Measurements from ENCODE around the gene NPFFR1. TPM values are rescaled to one million over a fixed set of nuclear protein-coding genes. Genes with fewer than 3 reads are reported as not detected.

The NPFFR1 gene
- total RNA-seq, 1 experiment from 2014 or later, result 0.05 TPM

GRCh38 chr10:70321897-70322890 lies 38.4 kb upstream of the NPFFR1 start:
- in situ Hi-C loops (cut with HindIII; ENCODE audit: low pct_unique_long_range_greater_than_20kb, low sequenced_read_pairs) (no loop called here), intact Hi-C loops (cut with micrococcal nuclease; ENCODE audit: unreplicated experiment) (no loop called here)
- no peak overlapping the region for H3K4me3 ChIP-seq (ENCODE audit: low read depth in 2 of 2, low read length in 2 of 2)
- no peak for ATAC-seq
- no peaks in the 10 kb centered on the region for H3K36me3 ChIP-seq (ENCODE audit: control insufficient read depth, insufficient read depth, low read length)
- no peaks in the 10 kb centered on the region for H3K27me3 ChIP-seq (ENCODE audit: control insufficient read depth, insufficient read depth, low read length)
- DNase-seq (ENCODE audit: low read depth, low spot score), result no peak
- BruUV-seq (replicated peaks), result no TSS peak
- no peak overlapping the region for H3K27ac ChIP-seq (ENCODE audit: low read length)
- H3K4me1 ChIP-seq (ENCODE audit: control insufficient read depth, insufficient read depth, low read length), result no peaks in the 10 kb centered on the region
- TF ChIP-seq SIN3A (IDR thresholded peaks at IDR 0.05; ENCODE audit: borderline replicate concordance, insufficient read depth, low read depth, low read length) (no peak), POLR2AphosphoS5 (IDR thresholded peaks at IDR 0.05; ENCODE audit: low read depth, low read length) (no peak), REST (IDR thresholded peaks at IDR 0.05; ENCODE audit: insufficient read depth in 1 of 2, low read depth in 2 of 2, low read length in 1 of 2) (no peak), TCF7L2 (IDR thresholded peaks at IDR 0.05; ENCODE audit: low read depth, low read length) (no peak)
- TF ChIP-seq, protein P1, sequence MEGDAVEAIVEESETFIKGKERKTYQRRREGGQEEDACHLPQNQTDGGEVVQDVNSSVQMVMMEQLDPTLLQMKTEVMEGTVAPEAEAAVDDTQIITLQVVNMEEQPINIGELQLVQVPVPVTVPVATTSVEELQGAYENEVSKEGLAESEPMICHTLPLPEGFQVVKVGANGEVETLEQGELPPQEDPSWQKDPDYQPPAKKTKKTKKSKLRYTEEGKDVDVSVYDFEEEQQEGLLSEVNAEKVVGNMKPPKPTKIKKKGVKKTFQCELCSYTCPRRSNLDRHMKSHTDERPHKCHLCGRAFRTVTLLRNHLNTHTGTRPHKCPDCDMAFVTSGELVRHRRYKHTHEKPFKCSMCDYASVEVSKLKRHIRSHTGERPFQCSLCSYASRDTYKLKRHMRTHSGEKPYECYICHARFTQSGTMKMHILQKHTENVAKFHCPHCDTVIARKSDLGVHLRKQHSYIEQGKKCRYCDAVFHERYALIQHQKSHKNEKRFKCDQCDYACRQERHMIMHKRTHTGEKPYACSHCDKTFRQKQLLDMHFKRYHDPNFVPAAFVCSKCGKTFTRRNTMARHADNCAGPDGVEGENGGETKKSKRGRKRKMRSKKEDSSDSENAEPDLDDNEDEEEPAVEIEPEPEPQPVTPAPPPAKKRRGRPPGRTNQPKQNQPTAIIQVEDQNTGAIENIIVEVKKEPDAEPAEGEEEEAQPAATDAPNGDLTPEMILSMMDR (IDR thresholded peaks at IDR 0.05), result no peak
- ChIA-PET POLR2A (no interaction called here), CTCF (interaction anchor here (0.6 kb wide), 1 partner anchor 65 kb away, joined by 5 read pairs; no protein-coding TSS in a partner anchor)
- no peaks in the 10 kb centered on the region for H3K9me3 ChIP-seq (ENCODE audit: control insufficient read depth, insufficient read depth, low read depth, low read length)

- ATAC-seq (no peak), DNase-seq (ENCODE audit: low read depth, low spot score) (no peak)
- no peaks in the 10 kb centered on the region for H3K27me3 ChIP-seq (ENCODE audit: control insufficient read depth, insufficient read depth, low read length)
- CTCF ChIA-PET, result no interaction called here
- no peak overlapping the region for H3K4me3 ChIP-seq (ENCODE audit: low read depth in 2 of 2, low read length in 2 of 2)
- H3K9me3 ChIP-seq (ENCODE audit: control insufficient read depth, insufficient read depth, low read depth, low read length), result no peaks in the 10 kb centered on the region
- in situ Hi-C loops (cut with HindIII; ENCODE audit: low pct_unique_long_range_greater_than_20kb, low sequenced_read_pairs) (no loop called here), intact Hi-C loops (cut with micrococcal nuclease; ENCODE audit: unreplicated experiment) (no loop called here)
- TF ChIP-seq, protein P1 (IDR thresholded peaks at IDR 0.05), result no peak
- TF ChIP-seq TCF7L2 (IDR thresholded peaks at IDR 0.05; ENCODE audit: low read depth, low read length), result no peak
- no peak for TF ChIP-seq POLR2AphosphoS5 (IDR thresholded peaks at IDR 0.05; ENCODE audit: low read depth, low read length)
- TF ChIP-seq SIN3A (IDR thresholded peaks at IDR 0.05; ENCODE audit: borderline replicate concordance, insufficient read depth, low read depth, low read length), result no peak
- TF ChIP-seq REST (IDR thresholded peaks at IDR 0.05; ENCODE audit: insufficient read depth in 1 of 2, low read depth in 2 of 2, low read length in 1 of 2), result no peak
- no peak overlapping the region for H3K27ac ChIP-seq (ENCODE audit: low read length)
- H3K36me3 ChIP-seq (ENCODE audit: control insufficient read depth, insufficient read depth, low read length), result no peaks in the 10 kb centered on the region
- no TSS peak for BruUV-seq (replicated peaks)
- POLR2A ChIA-PET, result interaction anchor here (0.6 kb wide), 1 partner anchor 14 kb away, joined by 11 read pairs; no protein-coding TSS in a partner anchor
- no peaks in the 10 kb centered on the region for H3K4me1 ChIP-seq (ENCODE audit: control insufficient read depth, insufficient read depth, low read length)
These were observed 37.4 kb upstream of the NPFFR1 start for GRCh38 chr10:70321233-70321632.

Data from Panc1 (cell line).